Activated CD8-positive, alpha-beta memory T cell treated with anti-CD3 and anti-CD28 coated beads, Interleukin-2, amount 50 U/mL, for 1 hour (primary cell): ENCODE data around the gene TMEM168.
"Not testable (repeated sequence)": the region's sequence is repeated elsewhere in the genome, so short reads cannot be mapped to it uniquely, and the experiment has no call there.

Experiments used
- DNase-seq: peaks from one replicate; pipeline ENCODE4 v3.0.0-alpha.2; 2020; ENCODE audit errors: extremely low read depth

TMEM168 gene

GRCh38 chr7:112781558-112781957 is 8.6 kb downstream of the TMEM168 start:
- no peak for DNase-seq

GRCh38 chr7:112781110-112781509 is 9.1 kb downstream of the TMEM168 start:
- DNase-seq = no peak

- DNase-seq = no peak
Measured at GRCh38 chr7:112779667-112780066, 10.5 kb downstream of the TMEM168 start.

GRCh38 chr7:112777406-112777805 is 12.8 kb downstream of the TMEM168 start:
- no peak for DNase-seq

- DNase-seq = no peak
Measured at GRCh38 chr7:112771166-112771565, 19.0 kb downstream of the TMEM168 start.

GRCh38 chr7:112770051-112770450 is 20.1 kb downstream of the TMEM168 start:
- no peak for DNase-seq

GRCh38 chr7:112765105-112765504 is 25.1 kb downstream of the TMEM168 start:
- no peak for DNase-seq

- no peak for DNase-seq
Measured at GRCh38 chr7:112763996-112764395, 26.2 kb downstream of the TMEM168 start.

- DNase-seq = no peak
Measured at GRCh38 chr7:112763298-112763697, 26.9 kb downstream of the TMEM168 start.

- DNase-seq = no peak
Measured at GRCh38 chr7:112759905-112760304, 30.3 kb downstream of the TMEM168 start.

- DNase-seq = no peak
Measured at GRCh38 chr7:112757337-112757736, 32.9 kb downstream of the TMEM168 start.

GRCh38 chr7:112753298-112753697 is 36.9 kb downstream of the TMEM168 start:
- DNase-seq = no peak

- DNase-seq = no peak
Measured at GRCh38 chr7:112752576-112752975, 37.6 kb downstream of the TMEM168 start.

- no peak for DNase-seq
Measured at GRCh38 chr7:112749775-112750174, 40.4 kb downstream of the TMEM168 start.

GRCh38 chr7:112748381-112748780 is 41.8 kb downstream of the TMEM168 start:
- no peak for DNase-seq

GRCh38 chr7:112745635-112746034 is 44.6 kb downstream of the TMEM168 start:
- DNase-seq = no peak

GRCh38 chr7:112744818-112745217 is 45.4 kb downstream of the TMEM168 start:
- DNase-seq = no peak

- DNase-seq = no peak
Measured at GRCh38 chr7:112743811-112744210, 46.4 kb downstream of the TMEM168 start.

- DNase-seq = no peak
Measured at GRCh38 chr7:112740667-112741066, 49.5 kb downstream of the TMEM168 start.

GRCh38 chr7:112739436-112740180 is 50.6 kb downstream of the TMEM168 start:
- DNase-seq = no peak

- DNase-seq = no peak
Measured at GRCh38 chr7:112735261-112735660, 54.9 kb downstream of the TMEM168 start.

GRCh38 chr7:112731324-112731723 is 58.9 kb downstream of the TMEM168 start:
- DNase-seq = not testable (repeated sequence)

GRCh38 chr7:112726076-112726475 is 64.1 kb downstream of the TMEM168 start:
- no peak for DNase-seq

- DNase-seq = no peak
Measured at GRCh38 chr7:112723416-112723815, 66.8 kb downstream of the TMEM168 start.
